CD4-positive, alpha-beta memory T cell (primary cell): ENCODE measurements around the gene KLC4. TPM values are rescaled to one million over a fixed set of nuclear protein-coding genes. Genes with fewer than 3 reads are reported as not detected.

Source experiments
- CTCF ChIA-PET: fragments of 350-600 bp; sonication (Branson Sonifier 250); formaldehyde crosslinking; loops from one replicate; lab custom pipeline; 2021; ENCODE audit warnings: inconsistent platforms; ENCODE audit not compliant: partially characterized antibody; lab: Charles Lee
- POLR2A ChIA-PET: fragments of 350-600 bp; sonication (Branson Sonifier 250); formaldehyde crosslinking; loops from one replicate; lab custom pipeline; 2021; ENCODE audit not compliant: partially characterized antibody; lab: Charles Lee
- DNase-seq, 5 donors: peaks; one replicate each; pipeline versions ENCODE4 v3.0.0 to v3.0.0-alpha.2; 2020 to 2022; ENCODE audit warnings: mixed read lengths in 1 of 5
- H3K27ac ChIP-seq: one replicate; pipeline ENCODE4 v1.7.0; 2013; ENCODE audit warnings: low read depth, low read length
- H3K27me3 ChIP-seq: 2 replicates; pipeline ENCODE4 v1.7.0; 2013; ENCODE audit warnings: mild to moderate bottlenecking, low read length, moderate library complexity; ENCODE audit not compliant: insufficient read depth
- H3K36me3 ChIP-seq: 2 replicates; pipeline ENCODE4 v1.7.0; 2013; ENCODE audit warnings: mild to moderate bottlenecking, low read length, moderate library complexity; ENCODE audit not compliant: insufficient read depth
- H3K4me1 ChIP-seq: 2 replicates; pipeline ENCODE4 v1.7.0; 2013; ENCODE audit warnings: mild to moderate bottlenecking, low read length, moderate library complexity; ENCODE audit not compliant: insufficient read depth
- H3K4me3 ChIP-seq, 2 donors: one replicate each; pipeline ENCODE4 v1.7.0; 2013; ENCODE audit warnings: low read length in 2 of 2, mild to moderate bottlenecking in 1 of 2
- H3K9me3 ChIP-seq, 2 donors: one replicate each; pipeline ENCODE4 v1.7.0; 2013; ENCODE audit warnings: low read length in 2 of 2, control low read depth in 1 of 2; ENCODE audit not compliant: control insufficient read depth in 1 of 2
- H3K27ac Mint-ChIP-seq, 7 donors: one replicate each; pipeline ENCODE4 v1.8.0; 2020 to 2021; ENCODE audit warnings: mixed read lengths in 7 of 7, mild to moderate bottlenecking in 6 of 7, inconsistent platforms in 3 of 7, moderate library complexity in 3 of 7
- H3K27me3 Mint-ChIP-seq, 2 donors: one replicate each; pipeline ENCODE4 v1.8.0; 2020 to 2021; ENCODE audit warnings: mixed read lengths in 2 of 2
- H3K36me3 Mint-ChIP-seq, 2 donors: one replicate each; pipeline ENCODE4 v1.8.0; 2020 to 2021; ENCODE audit warnings: mixed read lengths in 2 of 2, inconsistent platforms in 1 of 2, mild to moderate bottlenecking in 1 of 2
- H3K4me1 Mint-ChIP-seq, 4 donors: one replicate each; pipeline ENCODE4 v1.8.0; 2020 to 2021; ENCODE audit warnings: mixed read lengths in 4 of 4, mild to moderate bottlenecking in 1 of 4
- H3K4me3 Mint-ChIP-seq, 8 donors: one replicate each; pipeline ENCODE4 v1.8.0; 2020 to 2021; ENCODE audit warnings: mixed read lengths in 8 of 8, mild to moderate bottlenecking in 7 of 8, moderate library complexity in 6 of 8, inconsistent platforms in 3 of 8
- H3K9me3 Mint-ChIP-seq, 8 donors: one replicate each; pipeline ENCODE4 v1.8.0; 2020 to 2021; ENCODE audit warnings: mixed read lengths in 8 of 8, mild to moderate bottlenecking in 5 of 8, inconsistent platforms in 3 of 8, moderate library complexity in 1 of 8
- intact Hi-C: fragments of 100-400 bp; cut with micrococcal nuclease; formaldehyde crosslinking; loops from one replicate; pipeline ENCODE4 v1.15.1; 2023
- polyA plus RNA-seq, 2 donors: library from polyadenylated mRNA; unstranded; fragments of 300-500 nt; fragmentation: Illumina TruSeq; gene quantifications; one replicate each; pipeline ENCODE4 v1.2.3, GENCODE V29; 2021
- total RNA-seq, 2 experiments: library from RNA; stranded (reverse); gene quantifications; one replicate each; pipeline ENCODE4 v1.2.3, GENCODE V29; 2021

The KLC4 gene
- total and polyA plus RNA-seq, 4 experiments from 2014 or later, result 9.7 to 57.0 (median 31.6) TPM

DNA sequence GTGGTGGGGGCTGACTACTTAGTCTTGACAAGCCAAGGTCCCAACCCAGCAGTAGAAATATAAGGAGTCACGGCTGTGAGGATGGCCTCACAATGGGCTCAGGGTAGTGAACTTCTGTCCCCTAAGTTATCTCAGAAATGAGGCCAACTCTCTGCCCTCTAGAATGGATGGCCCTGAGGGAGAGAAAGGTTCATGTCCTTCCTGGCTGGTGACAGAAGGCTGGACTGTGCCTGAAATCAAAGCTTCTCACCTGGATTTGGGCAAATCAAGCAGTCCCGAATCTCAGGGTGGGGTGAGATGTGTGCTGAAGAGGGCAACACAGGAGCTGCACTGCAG is 25.3 kb upstream of the KLC4 start:
- no peak overlapping the region for H3K4me3 Mint-ChIP-seq
- ChIA-PET CTCF (no interaction called here), POLR2A (interaction anchor here (1.4 to 2.0 kb wide), 2 partner anchors 24 to 25 kb away, joined by 3 to 5 read pairs; partner anchors contain the start of genes KLC4 and MRPL2)
- Histone ChIP-seq H3K9me3 (no peaks in the 10 kb centered on the region), H3K27ac (no peak overlapping the region), H3K4me3 (no peak overlapping the region), H3K36me3 (peaks cover 47% of the 10 kb centered on the region), H3K4me1 (no peaks in the 10 kb centered on the region), H3K27me3 (no peaks in the 10 kb centered on the region)
- H3K27ac Mint-ChIP-seq, result peak overlapping the region in 1 of 7 donors; percentile 22
- intact Hi-C loops, result no loop called here
- peaks cover 0 to 2% (median 0%) of the 10 kb centered on the region in 8 donors for H3K9me3 Mint-ChIP-seq
- peaks cover 28 to 60% of the 10 kb centered on the region in 2 donors for H3K36me3 Mint-ChIP-seq
- DNase-seq, result no peak
- H3K27me3 Mint-ChIP-seq, result no peaks in the 10 kb centered on the region
- peaks cover 0 to 6% (median under 1%) of the 10 kb centered on the region in 4 donors for H3K4me1 Mint-ChIP-seq

DNA sequence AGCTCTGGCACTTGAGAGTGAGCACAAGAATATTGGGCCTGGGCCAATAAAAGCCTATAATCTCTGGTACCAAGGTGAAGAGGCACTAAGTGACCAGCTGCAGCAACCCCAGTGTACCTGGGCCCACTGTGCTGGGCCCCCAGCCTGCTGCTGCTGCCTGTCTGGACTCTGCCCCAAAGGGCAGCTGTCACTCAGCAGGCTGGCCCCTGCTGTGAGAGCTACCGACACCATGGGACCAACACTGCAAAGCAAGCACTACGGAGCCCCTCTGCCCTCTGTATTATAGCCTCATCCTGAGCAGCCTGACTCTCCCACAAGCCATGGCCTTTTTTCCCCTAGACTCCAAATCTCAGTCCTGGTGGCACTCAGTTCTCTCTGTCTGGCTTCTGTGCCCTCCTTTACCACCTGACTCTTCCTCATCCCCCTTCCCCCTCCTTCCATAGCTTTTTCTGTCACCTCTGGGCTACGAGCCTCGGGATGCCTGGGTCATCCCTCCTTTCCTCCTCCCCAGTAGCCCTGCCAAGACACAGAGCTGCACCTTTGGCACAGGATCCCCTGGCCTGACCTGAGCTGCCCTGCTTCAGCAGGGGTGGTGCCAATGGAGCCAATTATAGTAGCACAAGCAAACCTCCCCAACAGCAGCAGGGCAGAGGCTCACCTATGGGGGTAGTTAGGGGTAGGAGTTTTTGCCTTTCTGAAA is 23.8 kb upstream of the KLC4 start:
- POLR2A ChIA-PET, result interaction anchor here (1.4 to 2.0 kb wide), 2 partner anchors 21 to 23 kb away, joined by 4 to 5 read pairs; partner anchors contain the start of genes KLC4, KLHDC3 and MRPL2
- no peak for DNase-seq
- Mint-ChIP-seq H3K4me3 (no peak overlapping the region), H3K27me3 (no peaks in the 10 kb centered on the region), H3K27ac (peak overlapping the region in 3 of 7 donors; percentile 29 to 50 (median 40)), H3K4me1 (peaks cover 0 to 6% (median under 1%) of the 10 kb centered on the region in 4 donors), H3K9me3 (peaks cover 0 to 2% (median 0%) of the 10 kb centered on the region in 8 donors), H3K36me3 (peaks cover 22 to 52% of the 10 kb centered on the region in 2 donors)
- Histone ChIP-seq H3K9me3 (no peaks in the 10 kb centered on the region), H3K27ac (no peak overlapping the region), H3K36me3 (peaks cover 38% of the 10 kb centered on the region), H3K4me3 (no peak overlapping the region), H3K4me1 (no peaks in the 10 kb centered on the region), H3K27me3 (no peaks in the 10 kb centered on the region)
- intact Hi-C loops, result no loop called here
- CTCF ChIA-PET, result interaction anchor here (2.1 kb wide), 1 partner anchor 18 kb away, joined by 5 read pairs; the partner anchor contains the start of gene CUL7

DNA sequence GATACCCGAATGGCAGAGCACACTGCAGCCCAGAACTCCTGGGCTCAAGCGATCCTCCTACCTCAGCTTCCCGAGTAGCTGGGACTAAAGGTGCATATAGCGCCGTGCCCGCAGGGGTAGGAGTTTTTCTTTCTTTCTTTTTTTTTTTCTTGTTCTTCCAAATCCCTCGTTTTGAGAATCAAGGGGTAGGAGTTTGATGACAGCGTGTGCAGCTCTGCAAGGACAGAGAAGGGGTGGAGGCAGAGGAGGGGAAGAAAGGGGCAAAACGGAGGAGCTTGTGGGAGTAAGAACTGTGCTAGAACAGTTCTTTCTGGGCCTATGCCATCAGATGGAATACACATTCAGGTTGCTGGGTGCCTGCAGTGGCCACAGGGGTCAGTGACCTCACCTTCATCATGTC is 22.7 kb upstream of the KLC4 start:
- Histone ChIP-seq H3K36me3 (peaks cover 38% of the 10 kb centered on the region), H3K4me3 (no peak overlapping the region), H3K4me1 (no peaks in the 10 kb centered on the region), H3K27ac (no peak overlapping the region), H3K9me3 (no peaks in the 10 kb centered on the region), H3K27me3 (no peaks in the 10 kb centered on the region)
- H3K9me3 Mint-ChIP-seq, result peaks cover 0 to under 1% (median 0%) of the 10 kb centered on the region in 8 donors
- H3K4me1 Mint-ChIP-seq, result peaks cover 0 to 6% (median under 1%) of the 10 kb centered on the region in 4 donors
- H3K27ac Mint-ChIP-seq, result peak overlapping the region in 1 of 7 donors; percentile 36
- POLR2A ChIA-PET, result interaction anchor here (1.4 kb wide), 1 partner anchor 22 kb away, joined by 4 read pairs; the partner anchor contains the start of gene KLHDC3
- H3K4me3 Mint-ChIP-seq, result no peak overlapping the region
- H3K36me3 Mint-ChIP-seq, result peaks cover 20 to 53% of the 10 kb centered on the region in 2 donors
- CTCF ChIA-PET, result interaction anchor here (2.1 kb wide), 1 partner anchor 17 kb away, joined by 5 read pairs; the partner anchor contains the start of gene CUL7
- DNase-seq, result no peak
- H3K27me3 Mint-ChIP-seq, result no peaks in the 10 kb centered on the region
- intact Hi-C loops, result no loop called here

DNA sequence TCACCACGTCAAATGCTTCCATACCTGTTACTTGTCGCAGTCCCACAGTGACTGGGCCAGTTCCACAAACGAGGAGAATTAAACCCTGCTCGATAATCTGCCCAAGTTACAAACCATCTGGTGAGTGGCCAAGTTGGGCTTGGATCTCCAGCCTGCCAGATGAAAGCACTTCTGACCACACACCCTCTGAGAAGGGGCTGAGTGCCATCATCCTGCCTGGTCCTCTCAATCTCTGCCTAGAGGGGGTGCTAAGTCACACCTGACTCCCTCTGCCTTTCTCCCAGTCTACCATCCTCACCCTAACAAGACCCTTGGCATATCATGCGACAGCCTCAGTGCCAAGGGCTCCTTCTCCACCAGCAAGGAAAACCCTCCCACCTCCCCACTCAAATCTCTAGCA is 22.2 kb upstream of the KLC4 start:
- peaks cover 17 to 50% of the 10 kb centered on the region in 2 donors for H3K36me3 Mint-ChIP-seq
- ChIA-PET POLR2A (no interaction called here), CTCF (no interaction called here)
- no peak for DNase-seq
- H3K27ac ChIP-seq, result no peak overlapping the region
- H3K9me3 Mint-ChIP-seq, result no peaks in the 10 kb centered on the region
- H3K4me1 Mint-ChIP-seq, result peaks cover 0 to 6% (median under 1%) of the 10 kb centered on the region in 4 donors
- H3K4me3 ChIP-seq, result no peak overlapping the region
- no peak overlapping the region for H3K4me3 Mint-ChIP-seq
- peaks cover 36% of the 10 kb centered on the region for H3K36me3 ChIP-seq
- intact Hi-C loops, result no loop called here
- no peaks in the 10 kb centered on the region for H3K27me3 Mint-ChIP-seq
- H3K4me1 ChIP-seq, result no peaks in the 10 kb centered on the region
- H3K27me3 ChIP-seq, result no peaks in the 10 kb centered on the region
- peak overlapping the region in 2 of 7 donors; percentile 46 to 54 for H3K27ac Mint-ChIP-seq
- no peaks in the 10 kb centered on the region for H3K9me3 ChIP-seq

DNA sequence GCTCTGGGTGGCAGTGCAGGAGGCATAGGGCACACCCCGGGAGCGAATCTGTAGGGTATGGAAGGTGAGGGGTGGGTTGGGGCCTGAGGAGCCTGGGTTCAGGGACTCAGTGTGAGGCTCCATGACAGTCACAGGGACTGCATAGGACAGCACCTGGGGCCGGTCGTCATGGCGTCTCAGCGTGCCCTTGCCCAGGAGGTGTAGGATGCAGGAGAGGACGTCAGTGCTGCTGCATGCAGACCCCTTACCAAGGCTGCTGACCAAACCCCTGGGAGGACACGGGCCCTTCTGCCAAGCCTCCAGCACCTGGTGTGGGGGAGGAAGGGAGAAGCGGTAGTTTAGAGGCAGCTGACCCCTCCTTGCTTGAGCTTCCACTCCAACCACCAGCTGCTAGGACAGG is 21.7 kb upstream of the KLC4 start:
- CTCF ChIA-PET, result no interaction called here
- POLR2A ChIA-PET, result no interaction called here
- H3K4me1 ChIP-seq, result no peaks in the 10 kb centered on the region
- intact Hi-C loops, result no loop called here
- Mint-ChIP-seq H3K9me3 (no peaks in the 10 kb centered on the region), H3K4me3 (no peak overlapping the region), H3K27me3 (no peaks in the 10 kb centered on the region), H3K27ac (peak overlapping the region in 1 of 7 donors; percentile 46), H3K36me3 (peaks cover 21 to 53% of the 10 kb centered on the region in 2 donors), H3K4me1 (peaks cover 0 to 6% (median under 1%) of the 10 kb centered on the region in 4 donors)
- no peaks in the 10 kb centered on the region for H3K27me3 ChIP-seq
- no peak overlapping the region for H3K27ac ChIP-seq
- H3K36me3 ChIP-seq, result peaks cover 32% of the 10 kb centered on the region
- no peak overlapping the region for H3K4me3 ChIP-seq
- no peak for DNase-seq
- no peaks in the 10 kb centered on the region for H3K9me3 ChIP-seq

DNA sequence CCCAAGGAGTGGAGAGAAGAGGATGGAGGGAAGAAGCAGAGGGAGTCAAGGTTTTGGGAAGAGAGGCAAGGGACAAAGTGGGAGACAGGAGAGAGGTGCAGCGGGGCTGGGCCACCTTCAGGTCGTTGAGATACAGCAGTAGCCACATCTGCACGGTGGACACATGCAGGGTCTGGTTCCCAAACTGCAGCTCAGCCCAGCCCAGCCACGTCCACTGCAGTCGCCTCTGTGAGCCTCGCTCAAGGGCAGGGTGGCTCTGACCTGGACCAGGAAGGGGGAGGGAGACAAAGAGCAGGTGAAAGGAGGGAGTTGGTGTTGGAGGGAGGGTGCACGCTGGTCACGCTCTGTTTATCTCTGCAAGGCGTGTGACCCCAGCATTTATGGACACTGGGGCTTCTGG is 20.7 kb upstream of the KLC4 start:
- Histone ChIP-seq H3K27me3 (no peaks in the 10 kb centered on the region), H3K4me3 (no peak overlapping the region), H3K9me3 (no peaks in the 10 kb centered on the region), H3K36me3 (peaks cover 39% of the 10 kb centered on the region), H3K27ac (no peak overlapping the region), H3K4me1 (no peaks in the 10 kb centered on the region)
- Mint-ChIP-seq H3K27ac (peak overlapping the region in 2 of 7 donors; percentile 46 to 79), H3K4me3 (no peak overlapping the region), H3K27me3 (no peaks in the 10 kb centered on the region), H3K36me3 (peaks cover 24 to 55% of the 10 kb centered on the region in 2 donors), H3K4me1 (no peaks in the 10 kb centered on the region), H3K9me3 (no peaks in the 10 kb centered on the region)
- DNase-seq, result no peak
- ChIA-PET POLR2A (interaction anchor here (0.7 to 1.2 kb wide), 3 partner anchors 17 to 586 kb away, joined by 3 to 5 read pairs (median 4); partner anchors contain the start of gene RRP36), CTCF (no interaction called here)
- intact Hi-C loops, result no loop called here

DNA sequence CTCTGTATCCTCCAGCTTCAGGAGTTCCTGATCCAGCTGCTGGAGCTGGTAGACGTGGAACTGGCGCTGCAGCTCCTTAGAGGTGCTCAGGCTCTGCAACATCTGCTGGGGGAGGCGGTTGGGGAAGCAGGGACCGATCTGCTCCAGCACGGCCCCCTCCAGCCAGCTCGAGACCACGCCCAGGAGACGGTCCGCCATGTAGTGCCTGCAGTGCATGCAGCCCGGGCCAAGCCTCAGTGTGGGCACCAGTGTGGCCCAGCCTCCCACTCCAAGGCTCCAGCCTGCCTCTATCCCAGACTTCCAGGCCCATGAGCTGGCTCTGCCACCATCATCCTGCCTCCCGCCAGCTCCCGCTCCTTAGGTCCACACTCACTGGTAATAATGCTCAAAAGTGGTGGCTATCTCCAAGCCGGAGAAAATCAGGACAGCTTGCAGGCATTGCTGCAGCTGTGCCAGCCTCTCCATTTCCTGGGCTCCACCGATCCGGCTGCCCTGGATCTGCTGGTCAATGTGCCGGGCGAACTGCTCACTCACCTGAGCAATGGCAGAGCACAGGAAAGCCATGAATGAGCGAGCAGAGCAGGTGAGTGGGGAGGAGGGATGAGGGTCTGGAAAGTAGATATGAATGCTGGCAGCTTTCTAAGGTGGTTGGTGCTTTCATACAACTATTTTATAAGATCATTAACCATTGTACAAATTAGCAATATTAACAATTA is 18.7 kb upstream of the KLC4 start:
- Histone ChIP-seq H3K4me1 (no peaks in the 10 kb centered on the region), H3K9me3 (no peaks in the 10 kb centered on the region), H3K27ac (no peak overlapping the region), H3K27me3 (no peaks in the 10 kb centered on the region), H3K4me3 (no peak overlapping the region), H3K36me3 (peaks cover 42% of the 10 kb centered on the region)
- Mint-ChIP-seq H3K36me3 (peaks cover 26 to 52% of the 10 kb centered on the region in 2 donors), H3K9me3 (no peaks in the 10 kb centered on the region), H3K27me3 (no peaks in the 10 kb centered on the region), H3K27ac (peak overlapping the region in 1 of 7 donors; percentile 22), H3K4me3 (no peak overlapping the region), H3K4me1 (no peaks in the 10 kb centered on the region)
- POLR2A ChIA-PET, result no interaction called here
- CTCF ChIA-PET, result no interaction called here
- DNase-seq, result no peak
- intact Hi-C loops, result no loop called here
